Measurements from ENCODE around the gene EXOSC2.

DNA sequence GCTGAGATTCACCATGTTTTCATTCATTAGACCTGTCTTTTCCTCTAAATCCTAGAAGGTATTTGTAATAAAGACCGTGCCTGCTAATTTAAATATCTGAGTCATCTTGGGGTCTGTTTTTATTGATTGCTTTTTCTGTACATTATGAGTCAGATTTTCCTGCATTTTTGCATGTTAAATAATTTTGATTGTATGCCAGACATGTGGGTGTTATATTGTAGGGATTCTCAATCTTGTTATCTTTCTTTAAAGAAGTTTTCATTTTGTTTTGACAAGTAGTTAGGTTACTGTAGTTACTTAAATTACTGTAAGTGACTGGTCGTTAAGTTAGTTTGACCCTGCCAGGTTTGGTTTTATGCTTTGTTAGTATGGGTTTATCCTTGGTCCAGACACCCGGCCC lies 35.1 kb downstream of the EXOSC2 start:
- TF ChIP-seq RCOR1 (IDR thresholded peaks at IDR 0.05; ENCODE audit: insufficient replicate concordance, low read length) (no peak), CHD1 (IDR thresholded peaks at IDR 0.05; ENCODE audit: low read depth, low read length) (no peak), POLR2A (IDR thresholded peaks at IDR 0.05; ENCODE audit: low read depth, low read length) (no peak), CTCF (conservative IDR thresholded peaks at IDR 0.05; ENCODE audit: low read depth, low read length) (no peak)
